ENCODE data around the gene STOX1. TPM values are rescaled to one million over a fixed set of nuclear protein-coding genes. Genes with fewer than 3 reads are reported as not detected.
A peak's percentile ranks its signal among the peaks of the same experiment; 100 is the strongest.

Gene STOX1
- total and polyA plus RNA-seq, 2 of the 13 experiments (the other 11 are each of a cell fraction or from before 2014, with no cell fraction given) = 2.5 to 6.0 TPM

DNA sequence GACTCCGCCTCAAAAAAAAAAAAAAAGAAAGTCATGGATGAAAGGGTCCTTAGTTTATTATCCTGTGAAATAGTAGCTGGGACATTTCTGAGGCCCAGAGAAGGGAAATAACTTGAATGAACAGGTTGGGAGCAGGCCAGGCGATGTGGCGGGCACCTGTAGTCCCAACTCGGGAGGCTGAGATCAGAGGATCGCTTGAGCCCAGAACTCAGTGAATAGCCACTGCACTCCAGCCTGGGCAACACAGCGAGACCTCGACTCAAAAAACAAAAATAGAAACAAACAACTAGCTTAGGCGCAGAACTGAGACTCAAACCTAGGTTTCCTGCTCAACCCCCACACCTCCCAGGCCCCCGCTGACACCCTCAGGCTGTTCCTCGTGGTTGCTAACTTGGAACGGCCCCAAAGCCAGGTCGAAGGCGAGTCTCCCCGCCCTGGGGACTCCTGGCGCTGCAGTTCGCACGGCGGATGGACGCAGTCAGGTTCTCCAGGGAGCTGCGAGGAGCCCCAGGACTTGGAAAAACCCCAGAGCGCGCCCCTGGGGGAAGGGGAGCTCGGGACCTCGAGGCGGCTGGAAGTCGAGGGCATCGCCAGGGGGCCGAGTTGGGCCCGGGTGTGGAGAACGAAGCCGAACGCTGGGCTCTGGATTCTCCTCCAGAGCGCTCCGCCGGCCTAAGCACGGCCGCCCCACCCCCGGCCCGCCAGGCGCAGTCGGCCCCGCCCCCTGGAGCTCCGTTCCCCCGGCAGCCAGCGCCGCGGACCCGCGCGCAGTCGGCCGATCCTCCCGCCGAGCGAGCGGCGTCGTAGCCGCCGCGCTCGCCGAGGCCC lies at the start of gene STOX1 (continued):
- TF ChIP-seq, protein P1, sequence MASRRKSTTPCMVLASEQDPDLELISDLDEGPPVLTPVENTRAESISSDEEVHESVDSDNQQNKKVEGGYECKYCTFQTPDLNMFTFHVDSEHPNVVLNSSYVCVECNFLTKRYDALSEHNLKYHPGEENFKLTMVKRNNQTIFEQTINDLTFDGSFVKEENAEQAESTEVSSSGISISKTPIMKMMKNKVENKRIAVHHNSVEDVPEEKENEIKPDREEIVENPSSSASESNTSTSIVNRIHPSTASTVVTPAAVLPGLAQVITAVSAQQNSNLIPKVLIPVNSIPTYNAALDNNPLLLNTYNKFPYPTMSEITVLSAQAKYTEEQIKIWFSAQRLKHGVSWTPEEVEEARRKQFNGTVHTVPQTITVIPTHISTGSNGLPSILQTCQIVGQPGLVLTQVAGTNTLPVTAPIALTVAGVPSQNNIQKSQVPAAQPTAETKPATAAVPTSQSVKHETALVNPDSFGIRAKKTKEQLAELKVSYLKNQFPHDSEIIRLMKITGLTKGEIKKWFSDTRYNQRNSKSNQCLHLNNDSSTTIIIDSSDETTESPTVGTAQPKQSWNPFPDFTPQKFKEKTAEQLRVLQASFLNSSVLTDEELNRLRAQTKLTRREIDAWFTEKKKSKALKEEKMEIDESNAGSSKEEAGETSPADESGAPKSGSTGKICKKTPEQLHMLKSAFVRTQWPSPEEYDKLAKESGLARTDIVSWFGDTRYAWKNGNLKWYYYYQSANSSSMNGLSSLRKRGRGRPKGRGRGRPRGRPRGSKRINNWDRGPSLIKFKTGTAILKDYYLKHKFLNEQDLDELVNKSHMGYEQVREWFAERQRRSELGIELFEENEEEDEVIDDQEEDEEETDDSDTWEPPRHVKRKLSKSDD (CRISPR knock-in tag; IDR thresholded peaks at IDR 0.05; ENCODE audit: low read depth) = no peak
- TF ChIP-seq ZNF720 (CRISPR knock-in tag; IDR thresholded peaks at IDR 0.05) (no peak), ZNF703 (CRISPR knock-in tag; IDR thresholded peaks at IDR 0.05; ENCODE audit: borderline replicate concordance) (no peak), ZNF891 (CRISPR knock-in tag; IDR thresholded peaks at IDR 0.05) (no peak), ARHGAP35 (CRISPR knock-in tag; IDR thresholded peaks at IDR 0.05; ENCODE audit: borderline replicate concordance) (no peak), ZNF296 (CRISPR knock-in tag; conservative IDR thresholded peaks at IDR 0.05) (no peak), ZNF441 (CRISPR knock-in tag; IDR thresholded peaks at IDR 0.05; ENCODE audit: borderline replicate concordance) (0 out of 2 replicates have a peak, but pooled peaks have one; percentile 19), KDM5B (CRISPR knock-in tag; IDR thresholded peaks at IDR 0.05; ENCODE audit: borderline replicate concordance) (peak; percentile 40; the same call in 1 of the 2 replicates), MIXL1 (CRISPR knock-in tag; IDR thresholded peaks at IDR 0.05) (no peak), TBL1XR1 (IDR thresholded peaks at IDR 0.05; ENCODE audit: borderline replicate concordance, low read length, partially characterized antibody) (no peak), RBM39 (IDR thresholded peaks at IDR 0.05; ENCODE audit: low read depth, low read length, poor library complexity, severe bottlenecking) (no peak), ZNF570 (CRISPR knock-in tag; IDR thresholded peaks at IDR 0.05; ENCODE audit: borderline replicate concordance) (no peak), ZFAT (CRISPR knock-in tag; conservative IDR thresholded peaks at IDR 0.05) (0 out of 2 replicates have a peak, but pooled peaks have one; percentile 29), DMAP1 (CRISPR knock-in tag; IDR thresholded peaks at IDR 0.05) (peak; percentile 37), KAT7 (CRISPR knock-in tag; IDR thresholded peaks at IDR 0.05; ENCODE audit: borderline replicate concordance) (0 out of 2 replicates have a peak, but pooled peaks have one; percentile 48)
- TF ChIP-seq, protein P2, sequence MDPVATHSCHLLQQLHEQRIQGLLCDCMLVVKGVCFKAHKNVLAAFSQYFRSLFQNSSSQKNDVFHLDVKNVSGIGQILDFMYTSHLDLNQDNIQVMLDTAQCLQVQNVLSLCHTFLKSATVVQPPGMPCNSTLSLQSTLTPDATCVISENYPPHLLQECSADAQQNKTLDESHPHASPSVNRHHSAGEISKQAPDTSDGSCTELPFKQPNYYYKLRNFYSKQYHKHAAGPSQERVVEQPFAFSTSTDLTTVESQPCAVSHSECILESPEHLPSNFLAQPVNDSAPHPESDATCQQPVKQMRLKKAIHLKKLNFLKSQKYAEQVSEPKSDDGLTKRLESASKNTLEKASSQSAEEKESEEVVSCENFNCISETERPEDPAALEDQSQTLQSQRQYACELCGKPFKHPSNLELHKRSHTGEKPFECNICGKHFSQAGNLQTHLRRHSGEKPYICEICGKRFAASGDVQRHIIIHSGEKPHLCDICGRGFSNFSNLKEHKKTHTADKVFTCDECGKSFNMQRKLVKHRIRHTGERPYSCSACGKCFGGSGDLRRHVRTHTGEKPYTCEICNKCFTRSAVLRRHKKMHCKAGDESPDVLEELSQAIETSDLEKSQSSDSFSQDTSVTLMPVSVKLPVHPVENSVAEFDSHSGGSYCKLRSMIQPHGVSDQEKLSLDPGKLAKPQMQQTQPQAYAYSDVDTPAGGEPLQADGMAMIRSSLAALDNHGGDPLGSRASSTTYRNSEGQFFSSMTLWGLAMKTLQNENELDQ (CRISPR knock-in tag; IDR thresholded peaks at IDR 0.05; ENCODE audit: borderline replicate concordance) = no peak
- TF ChIP-seq, protein P3, sequence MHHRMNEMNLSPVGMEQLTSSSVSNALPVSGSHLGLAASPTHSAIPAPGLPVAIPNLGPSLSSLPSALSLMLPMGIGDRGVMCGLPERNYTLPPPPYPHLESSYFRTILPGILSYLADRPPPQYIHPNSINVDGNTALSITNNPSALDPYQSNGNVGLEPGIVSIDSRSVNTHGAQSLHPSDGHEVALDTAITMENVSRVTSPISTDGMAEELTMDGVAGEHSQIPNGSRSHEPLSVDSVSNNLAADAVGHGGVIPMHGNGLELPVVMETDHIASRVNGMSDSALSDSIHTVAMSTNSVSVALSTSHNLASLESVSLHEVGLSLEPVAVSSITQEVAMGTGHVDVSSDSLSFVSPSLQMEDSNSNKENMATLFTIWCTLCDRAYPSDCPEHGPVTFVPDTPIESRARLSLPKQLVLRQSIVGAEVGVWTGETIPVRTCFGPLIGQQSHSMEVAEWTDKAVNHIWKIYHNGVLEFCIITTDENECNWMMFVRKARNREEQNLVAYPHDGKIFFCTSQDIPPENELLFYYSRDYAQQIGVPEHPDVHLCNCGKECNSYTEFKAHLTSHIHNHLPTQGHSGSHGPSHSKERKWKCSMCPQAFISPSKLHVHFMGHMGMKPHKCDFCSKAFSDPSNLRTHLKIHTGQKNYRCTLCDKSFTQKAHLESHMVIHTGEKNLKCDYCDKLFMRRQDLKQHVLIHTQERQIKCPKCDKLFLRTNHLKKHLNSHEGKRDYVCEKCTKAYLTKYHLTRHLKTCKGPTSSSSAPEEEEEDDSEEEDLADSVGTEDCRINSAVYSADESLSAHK (CRISPR knock-in tag; IDR thresholded peaks at IDR 0.05; ENCODE audit: borderline replicate concordance) = no peak
